Measurements from ENCODE around the gene PDLIM4. TPM values are rescaled to one million over a fixed set of nuclear protein-coding genes. Genes with fewer than 3 reads are reported as not detected.

Gene PDLIM4
- polyA plus RNA-seq, 1 donor from 2014 or later = not detected

DNA sequence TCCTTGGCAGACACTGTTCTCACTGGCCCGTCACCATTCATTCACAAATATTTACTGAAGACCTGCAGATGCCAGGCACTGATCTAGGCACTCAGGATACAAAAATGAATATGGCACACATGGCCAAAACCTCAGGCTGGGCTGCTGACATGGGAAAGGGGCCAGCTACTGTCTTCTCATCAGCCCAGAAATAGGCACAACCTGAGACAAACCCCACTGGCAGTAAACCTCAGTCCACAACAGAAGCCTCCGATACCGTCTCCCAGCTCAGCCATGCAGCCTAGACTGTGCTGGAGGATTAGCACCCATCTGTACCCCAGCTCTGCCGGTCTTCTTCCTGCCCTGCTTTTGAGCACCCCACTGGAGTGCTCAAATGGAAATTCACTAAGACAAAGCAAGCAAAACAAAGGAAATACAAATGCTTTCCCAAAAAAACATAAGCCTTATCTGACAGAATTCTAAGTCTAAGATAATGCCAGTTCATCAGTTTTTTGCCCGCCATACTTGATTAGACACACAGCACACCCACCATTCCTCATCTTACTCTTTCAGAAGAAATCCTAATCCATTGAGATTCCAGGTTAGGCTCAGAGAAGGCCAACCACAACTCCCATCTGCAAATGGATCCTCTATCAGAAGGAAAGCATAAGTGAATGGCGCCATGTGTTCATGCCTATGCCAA is 38.1 kb upstream of the PDLIM4 start:
- no peaks in the 10 kb centered on the region for H3F3A ChIP-seq (ENCODE audit: insufficient read depth, low read length, poor library complexity, severe bottlenecking)
- no peaks in the 10 kb centered on the region for H4K20me1 ChIP-seq (ENCODE audit: insufficient read depth)
- no peaks in the 10 kb centered on the region for H3K27me3 ChIP-seq (ENCODE audit: insufficient read depth, low read depth, low read length)
- no peaks in the 10 kb centered on the region for H3K36me3 ChIP-seq (ENCODE audit: insufficient read depth, low read length)
- no peak overlapping the region for H3K4me2 ChIP-seq (ENCODE audit: low read length)
- H3K4me3 ChIP-seq (ENCODE audit: low read length) = no peak overlapping the region
- H3K79me2 ChIP-seq (replicated peaks; ENCODE audit: insufficient read depth, low read length) = no peaks in the 10 kb centered on the region
- H3K9me2 ChIP-seq (ENCODE audit: insufficient read depth, low read length) = no peaks in the 10 kb centered on the region
- no peak for TF ChIP-seq SMC3 (conservative IDR thresholded peaks at IDR 0.05; ENCODE audit: poor library complexity)
- TF ChIP-seq, protein P1, sequence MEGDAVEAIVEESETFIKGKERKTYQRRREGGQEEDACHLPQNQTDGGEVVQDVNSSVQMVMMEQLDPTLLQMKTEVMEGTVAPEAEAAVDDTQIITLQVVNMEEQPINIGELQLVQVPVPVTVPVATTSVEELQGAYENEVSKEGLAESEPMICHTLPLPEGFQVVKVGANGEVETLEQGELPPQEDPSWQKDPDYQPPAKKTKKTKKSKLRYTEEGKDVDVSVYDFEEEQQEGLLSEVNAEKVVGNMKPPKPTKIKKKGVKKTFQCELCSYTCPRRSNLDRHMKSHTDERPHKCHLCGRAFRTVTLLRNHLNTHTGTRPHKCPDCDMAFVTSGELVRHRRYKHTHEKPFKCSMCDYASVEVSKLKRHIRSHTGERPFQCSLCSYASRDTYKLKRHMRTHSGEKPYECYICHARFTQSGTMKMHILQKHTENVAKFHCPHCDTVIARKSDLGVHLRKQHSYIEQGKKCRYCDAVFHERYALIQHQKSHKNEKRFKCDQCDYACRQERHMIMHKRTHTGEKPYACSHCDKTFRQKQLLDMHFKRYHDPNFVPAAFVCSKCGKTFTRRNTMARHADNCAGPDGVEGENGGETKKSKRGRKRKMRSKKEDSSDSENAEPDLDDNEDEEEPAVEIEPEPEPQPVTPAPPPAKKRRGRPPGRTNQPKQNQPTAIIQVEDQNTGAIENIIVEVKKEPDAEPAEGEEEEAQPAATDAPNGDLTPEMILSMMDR (IDR thresholded peaks at IDR 0.05; ENCODE audit: poor library complexity, severe bottlenecking) = no peak
- no peak overlapping the region for H3K9ac ChIP-seq (ENCODE audit: low read length)
- no peak overlapping the region for H2AFZ ChIP-seq (ENCODE audit: low read depth, low read length)
- no peak overlapping the region for H3K27ac ChIP-seq (ENCODE audit: low read length)
- H3K9me3 ChIP-seq (ENCODE audit: low read length) = no peaks in the 10 kb centered on the region

DNA sequence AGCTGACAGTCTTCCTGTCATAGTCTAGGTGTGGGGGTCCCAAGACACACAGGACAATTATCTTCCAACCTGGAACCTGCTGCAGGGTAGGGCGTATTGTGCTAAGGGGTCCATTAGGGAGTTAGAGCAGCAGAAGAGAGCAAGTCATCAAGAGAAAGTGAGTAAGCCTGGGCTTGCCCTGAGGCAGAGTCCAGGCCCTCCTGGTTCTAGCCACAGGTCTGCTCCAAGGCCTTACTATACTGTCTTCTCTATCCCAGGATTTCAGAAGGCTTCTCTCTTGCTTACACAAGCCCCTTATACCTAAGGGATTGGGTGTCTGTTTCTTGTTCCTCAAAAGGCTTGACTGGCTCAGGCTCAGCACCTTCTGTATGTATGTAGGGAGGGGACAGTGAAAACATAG is 37.5 kb upstream of the PDLIM4 start:
- no peak overlapping the region for H3K27ac ChIP-seq (ENCODE audit: low read length)

More for the DNA sequence above, 37.5 kb upstream of the PDLIM4 start:
- no peak overlapping the region for H3K9ac ChIP-seq (ENCODE audit: low read length)
- no peak overlapping the region for H2AFZ ChIP-seq (ENCODE audit: low read depth, low read length)
- no peak overlapping the region for H3K4me2 ChIP-seq (ENCODE audit: low read length)
- TF ChIP-seq RAD21 (conservative IDR thresholded peaks at IDR 0.05) (no peak), POLR2AphosphoS5 (IDR thresholded peaks at IDR 0.05) (no peak), MXI1 (conservative IDR thresholded peaks at IDR 0.05; ENCODE audit: poor library complexity, severe bottlenecking) (no peak), EP300 (conservative IDR thresholded peaks at IDR 0.05; ENCODE audit: poor library complexity, severe bottlenecking) (no peak), EZH2 (IDR thresholded peaks at IDR 0.05; ENCODE audit: borderline replicate concordance, insufficient read depth, low read length, poor library complexity, severe bottlenecking) (no peak), TAF1 (IDR thresholded peaks at IDR 0.05; ENCODE audit: low read depth) (no peak), SMC3 (conservative IDR thresholded peaks at IDR 0.05; ENCODE audit: poor library complexity) (no peak)
- TF ChIP-seq, protein P1 (IDR thresholded peaks at IDR 0.05; ENCODE audit: poor library complexity, severe bottlenecking) = no peak
- TF ChIP-seq, protein P2, sequence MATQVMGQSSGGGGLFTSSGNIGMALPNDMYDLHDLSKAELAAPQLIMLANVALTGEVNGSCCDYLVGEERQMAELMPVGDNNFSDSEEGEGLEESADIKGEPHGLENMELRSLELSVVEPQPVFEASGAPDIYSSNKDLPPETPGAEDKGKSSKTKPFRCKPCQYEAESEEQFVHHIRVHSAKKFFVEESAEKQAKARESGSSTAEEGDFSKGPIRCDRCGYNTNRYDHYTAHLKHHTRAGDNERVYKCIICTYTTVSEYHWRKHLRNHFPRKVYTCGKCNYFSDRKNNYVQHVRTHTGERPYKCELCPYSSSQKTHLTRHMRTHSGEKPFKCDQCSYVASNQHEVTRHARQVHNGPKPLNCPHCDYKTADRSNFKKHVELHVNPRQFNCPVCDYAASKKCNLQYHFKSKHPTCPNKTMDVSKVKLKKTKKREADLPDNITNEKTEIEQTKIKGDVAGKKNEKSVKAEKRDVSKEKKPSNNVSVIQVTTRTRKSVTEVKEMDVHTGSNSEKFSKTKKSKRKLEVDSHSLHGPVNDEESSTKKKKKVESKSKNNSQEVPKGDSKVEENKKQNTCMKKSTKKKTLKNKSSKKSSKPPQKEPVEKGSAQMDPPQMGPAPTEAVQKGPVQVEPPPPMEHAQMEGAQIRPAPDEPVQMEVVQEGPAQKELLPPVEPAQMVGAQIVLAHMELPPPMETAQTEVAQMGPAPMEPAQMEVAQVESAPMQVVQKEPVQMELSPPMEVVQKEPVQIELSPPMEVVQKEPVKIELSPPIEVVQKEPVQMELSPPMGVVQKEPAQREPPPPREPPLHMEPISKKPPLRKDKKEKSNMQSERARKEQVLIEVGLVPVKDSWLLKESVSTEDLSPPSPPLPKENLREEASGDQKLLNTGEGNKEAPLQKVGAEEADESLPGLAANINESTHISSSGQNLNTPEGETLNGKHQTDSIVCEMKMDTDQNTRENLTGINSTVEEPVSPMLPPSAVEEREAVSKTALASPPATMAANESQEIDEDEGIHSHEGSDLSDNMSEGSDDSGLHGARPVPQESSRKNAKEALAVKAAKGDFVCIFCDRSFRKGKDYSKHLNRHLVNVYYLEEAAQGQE (IDR thresholded peaks at IDR 0.05; ENCODE audit: borderline replicate concordance) = no peak
- H3K36me3 ChIP-seq (ENCODE audit: insufficient read depth, low read length) = no peaks in the 10 kb centered on the region
- H3K79me2 ChIP-seq (replicated peaks; ENCODE audit: insufficient read depth, low read length) = no peaks in the 10 kb centered on the region
- no peaks in the 10 kb centered on the region for H4K20me1 ChIP-seq (ENCODE audit: insufficient read depth)
- H3F3A ChIP-seq (ENCODE audit: insufficient read depth, low read length, poor library complexity, severe bottlenecking) = no peaks in the 10 kb centered on the region
- no peaks in the 10 kb centered on the region for H3K9me2 ChIP-seq (ENCODE audit: insufficient read depth, low read length)
- no peaks in the 10 kb centered on the region for H3K9me3 ChIP-seq (ENCODE audit: low read length)
- no peak overlapping the region for H3K4me3 ChIP-seq (ENCODE audit: low read length)
- no peaks in the 10 kb centered on the region for H3K27me3 ChIP-seq (ENCODE audit: insufficient read depth, low read depth, low read length)

Data from neural cell (in vitro differentiated cells).